MM.1S (cell line): ENCODE measurements around the gene SWAP70.
A peak's percentile ranks its signal among the peaks of the same experiment; 100 is the strongest.

Source experiments
- DNase-seq: peaks from one replicate; pipeline ENCODE4 v3.0.0-alpha.2; 2015
- H2AFZ ChIP-seq: fragments of 300-600 bp; sonication (generic); 2 replicates; pipeline ENCODE4 v1.6.0; 2016; ENCODE audit warnings: antibody characterized with exemption, low read length
- H3F3A ChIP-seq: fragments of 300-600 bp; sonication (generic); 2 replicates; pipeline ENCODE4 v1.6.1; 2016; ENCODE audit warnings: mild to moderate bottlenecking, antibody characterized with exemption, low read length, moderate library complexity, mixed read lengths; ENCODE audit not compliant: insufficient read depth
- H3K27ac ChIP-seq: fragments of 300-600 bp; sonication (generic); 2 replicates; pipeline ENCODE4 v1.5.1; 2016; ENCODE audit warnings: mild to moderate bottlenecking, low read length
- H3K27me3 ChIP-seq: fragments of 300-600 bp; sonication (generic); replicated peaks from 2 replicates; pipeline ENCODE4 v1.6.0; 2016; ENCODE audit warnings: low read length; ENCODE audit not compliant: insufficient read depth
- H3K36me3 ChIP-seq: fragments of 300-600 bp; sonication (generic); replicated peaks from 2 replicates; pipeline ENCODE4 v1.6.1; 2016; ENCODE audit warnings: mild to moderate bottlenecking, low read length, mixed read lengths; ENCODE audit not compliant: insufficient read depth
- H3K4me1 ChIP-seq: fragments of 300-600 bp; sonication (generic); 2 replicates; pipeline ENCODE4 v1.6.1; 2016; ENCODE audit warnings: low read length, mixed read lengths
- H3K4me2 ChIP-seq: fragments of 300-600 bp; sonication (generic); 2 replicates; pipeline ENCODE4 v1.6.0; 2016; ENCODE audit warnings: low read depth, low read length
- H3K4me3 ChIP-seq: fragments of 300-600 bp; sonication (generic); 2 replicates; pipeline ENCODE4 v1.5.1; 2016; ENCODE audit warnings: low read length, mixed read lengths
- H3K79me2 ChIP-seq: fragments of 300-600 bp; sonication (generic); 2 replicates; pipeline ENCODE4 v1.6.1; 2016; ENCODE audit warnings: mixed run types, low read length, mixed read lengths
- H3K9ac ChIP-seq: fragments of 300-600 bp; sonication (generic); 2 replicates; pipeline ENCODE4 v1.6.1; 2016; ENCODE audit warnings: low read length, mixed read lengths
- H3K9me2 ChIP-seq: fragments of 300-600 bp; sonication (generic); replicated peaks from 2 replicates; pipeline ENCODE4 v1.6.1; 2016; ENCODE audit warnings: mild to moderate bottlenecking, low read length, mixed read lengths; ENCODE audit not compliant: insufficient read depth
- H3K9me3 ChIP-seq: fragments of 300-600 bp; sonication (generic); replicated peaks from 2 replicates; pipeline ENCODE4 v1.6.1; 2016; ENCODE audit warnings: mild to moderate bottlenecking, low read length, mixed read lengths; ENCODE audit not compliant: insufficient read depth
- H4K20me1 ChIP-seq: fragments of 300-600 bp; sonication (generic); 2 replicates; pipeline ENCODE4 v1.6.1; 2016; ENCODE audit warnings: mild to moderate bottlenecking, low read length, moderate library complexity, mixed read lengths; ENCODE audit not compliant: insufficient read depth
- EZH2 ChIP-seq: fragments of 300-600 bp; sonication (generic); optimal IDR thresholded peaks from 2 replicates; pipeline ENCODE3; 2017; ENCODE audit warnings: low read depth, mild to moderate bottlenecking, antibody characterized with exemption, low read length, mixed read lengths
- EZH2phosphoT487 ChIP-seq: fragments of 300-600 bp; sonication (generic); IDR thresholded peaks from 2 replicates; pipeline ENCODE4 v1.6.1; 2018; ENCODE audit warnings: antibody characterized with exemption, low read length
- TF ChIP-seq, protein P1 (sequence below): fragments of 300-600 bp; sonication (generic); IDR thresholded peaks from 2 replicates; pipeline ENCODE4 v1.5.1; 2016; ENCODE audit warnings: antibody characterized with exemption, low read length, mixed read lengths

SWAP70 gene

DNA sequence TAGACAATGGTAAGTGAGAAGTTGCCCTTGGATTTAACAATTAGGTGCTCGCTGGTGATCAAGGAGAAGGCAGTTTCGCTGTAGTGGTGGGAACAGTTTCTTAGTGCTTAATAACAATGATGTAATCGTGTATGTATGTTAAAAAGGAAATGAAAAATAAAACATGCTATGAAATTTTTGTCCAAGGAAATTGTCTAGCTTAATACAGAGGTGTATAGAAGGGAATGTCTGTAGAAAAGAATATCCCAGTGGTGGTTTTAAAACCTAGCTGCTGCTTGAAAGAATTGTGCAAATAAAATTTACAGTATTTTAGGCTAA lies 53.1 kb downstream of the SWAP70 start:
- H3K9me3 ChIP-seq = no peaks in the 10 kb centered on the region
- no peaks in the 10 kb centered on the region for H3K9me2 ChIP-seq
- TF ChIP-seq EZH2 (no peak), EZH2phosphoT487 (no peak)
- TF ChIP-seq, protein P1, sequence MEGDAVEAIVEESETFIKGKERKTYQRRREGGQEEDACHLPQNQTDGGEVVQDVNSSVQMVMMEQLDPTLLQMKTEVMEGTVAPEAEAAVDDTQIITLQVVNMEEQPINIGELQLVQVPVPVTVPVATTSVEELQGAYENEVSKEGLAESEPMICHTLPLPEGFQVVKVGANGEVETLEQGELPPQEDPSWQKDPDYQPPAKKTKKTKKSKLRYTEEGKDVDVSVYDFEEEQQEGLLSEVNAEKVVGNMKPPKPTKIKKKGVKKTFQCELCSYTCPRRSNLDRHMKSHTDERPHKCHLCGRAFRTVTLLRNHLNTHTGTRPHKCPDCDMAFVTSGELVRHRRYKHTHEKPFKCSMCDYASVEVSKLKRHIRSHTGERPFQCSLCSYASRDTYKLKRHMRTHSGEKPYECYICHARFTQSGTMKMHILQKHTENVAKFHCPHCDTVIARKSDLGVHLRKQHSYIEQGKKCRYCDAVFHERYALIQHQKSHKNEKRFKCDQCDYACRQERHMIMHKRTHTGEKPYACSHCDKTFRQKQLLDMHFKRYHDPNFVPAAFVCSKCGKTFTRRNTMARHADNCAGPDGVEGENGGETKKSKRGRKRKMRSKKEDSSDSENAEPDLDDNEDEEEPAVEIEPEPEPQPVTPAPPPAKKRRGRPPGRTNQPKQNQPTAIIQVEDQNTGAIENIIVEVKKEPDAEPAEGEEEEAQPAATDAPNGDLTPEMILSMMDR = no peak
- H3K36me3 ChIP-seq = no peaks in the 10 kb centered on the region
- H2AFZ ChIP-seq = 0 out of 2 replicates have a peak overlapping the region, but pooled peaks have one; percentile 8
- peak overlapping the region; percentile 3; the same call in 1 of the 2 replicates for H3K27ac ChIP-seq
- peaks cover 12% of the 10 kb centered on the region for H3K4me1 ChIP-seq
- H3K4me3 ChIP-seq = no peak overlapping the region
- H3F3A ChIP-seq = no peaks in the 10 kb centered on the region
- H3K27me3 ChIP-seq = no peaks in the 10 kb centered on the region
- no peak for DNase-seq
- peak overlapping the region; percentile 8; the same call in 1 of the 2 replicates for H3K4me2 ChIP-seq
- H4K20me1 ChIP-seq = no peaks in the 10 kb centered on the region
- no peaks in the 10 kb centered on the region for H3K79me2 ChIP-seq
- no peak overlapping the region for H3K9ac ChIP-seq

DNA sequence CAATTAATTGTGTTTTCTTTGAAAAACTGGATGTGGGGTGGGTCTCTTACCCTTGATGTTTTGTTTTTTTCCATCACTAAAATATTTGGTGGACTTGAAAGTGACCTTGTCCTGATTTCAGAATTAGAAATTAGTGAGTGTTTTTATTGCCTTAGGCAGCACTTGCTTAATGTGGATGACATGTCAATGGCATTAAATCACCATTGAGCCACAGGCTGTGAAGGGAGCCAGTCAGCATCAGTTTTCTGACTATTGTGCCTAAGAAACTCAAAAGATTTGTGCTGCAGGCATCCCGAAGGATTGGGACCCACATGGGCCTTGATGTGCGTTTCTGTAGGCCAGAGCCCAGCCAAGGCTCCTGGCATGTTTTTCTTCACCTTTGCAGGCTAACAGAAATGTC lies 53.8 kb downstream of the SWAP70 start:
- Histone ChIP-seq H3K9ac (no peak overlapping the region), H3F3A (no peaks in the 10 kb centered on the region), H3K4me3 (no peak overlapping the region), H2AFZ (no peak overlapping the region), H3K27ac (no peak overlapping the region), H3K79me2 (no peaks in the 10 kb centered on the region), H3K27me3 (no peaks in the 10 kb centered on the region), H3K9me2 (no peaks in the 10 kb centered on the region), H3K4me1 (peaks cover 12% of the 10 kb centered on the region), H3K4me2 (no peak overlapping the region), H3K9me3 (no peaks in the 10 kb centered on the region), H3K36me3 (no peaks in the 10 kb centered on the region), H4K20me1 (no peaks in the 10 kb centered on the region)
- no peak for TF ChIP-seq EZH2phosphoT487
- no peak for TF ChIP-seq EZH2
- TF ChIP-seq, protein P1 = no peak
- DNase-seq = no peak

DNA sequence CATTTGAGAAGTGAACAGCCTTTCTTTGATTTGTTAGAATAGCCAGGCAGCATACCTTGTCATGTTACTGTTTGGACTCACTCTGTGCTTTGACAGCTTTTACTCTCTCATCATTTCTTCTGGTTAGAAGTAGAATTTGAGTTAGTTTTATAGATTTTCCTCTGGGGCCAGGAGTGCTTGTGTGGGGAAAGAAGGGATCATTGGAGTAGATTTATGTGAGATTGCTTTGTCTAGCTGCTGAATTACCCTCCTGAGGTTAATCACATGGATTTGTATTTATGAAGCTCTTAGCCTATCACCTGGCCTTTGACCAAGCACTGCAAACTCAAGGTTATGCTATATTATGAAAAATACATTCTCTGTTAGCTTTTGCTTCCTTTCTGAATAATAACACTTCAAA lies 54.3 kb downstream of the SWAP70 start:
- H3K27me3 ChIP-seq = no peaks in the 10 kb centered on the region
- no peak for DNase-seq
- no peaks in the 10 kb centered on the region for H3K36me3 ChIP-seq
- H3F3A ChIP-seq = no peaks in the 10 kb centered on the region
- H3K4me1 ChIP-seq = peaks cover 12% of the 10 kb centered on the region
- H3K79me2 ChIP-seq = no peaks in the 10 kb centered on the region
- no peaks in the 10 kb centered on the region for H3K9me3 ChIP-seq
- no peak for TF ChIP-seq EZH2
- TF ChIP-seq EZH2phosphoT487 = no peak
- TF ChIP-seq, protein P1 = no peak
- no peak overlapping the region for H3K4me2 ChIP-seq
- no peak overlapping the region for H3K4me3 ChIP-seq
- H3K27ac ChIP-seq = no peak overlapping the region
- no peak overlapping the region for H3K9ac ChIP-seq
- no peak overlapping the region for H2AFZ ChIP-seq
- no peaks in the 10 kb centered on the region for H4K20me1 ChIP-seq
- no peaks in the 10 kb centered on the region for H3K9me2 ChIP-seq
